ENCODE data around the gene CLASP1. TPM values are rescaled to one million over a fixed set of nuclear protein-coding genes. Genes with fewer than 3 reads are reported as not detected.

CLASP1 gene
- total and polyA plus RNA-seq, 2 experiments from 2014 or later = 16.6 to 56.3 TPM

DNA sequence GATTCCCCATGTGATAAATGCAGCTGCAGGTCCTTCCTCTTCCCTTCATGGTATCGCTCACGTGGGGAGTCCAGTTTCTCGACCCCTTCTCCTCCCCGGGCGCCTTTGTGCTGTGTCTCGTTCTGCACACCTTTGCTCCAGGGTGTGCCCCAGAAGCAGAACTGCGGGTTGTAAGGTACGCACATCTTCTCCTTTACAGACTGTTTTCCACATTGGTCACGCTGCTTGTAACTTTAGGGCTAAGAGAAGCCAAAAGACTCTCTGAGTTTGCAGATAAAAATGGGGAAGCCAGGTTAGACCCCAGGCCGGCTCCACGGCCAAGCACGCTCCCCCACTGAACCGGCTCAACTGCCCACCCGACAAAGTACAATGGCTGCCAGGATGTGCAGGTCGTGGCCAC is 318.3 kb downstream of the CLASP1 start (continued):
- TF ChIP-seq JUNB (IDR thresholded peaks at IDR 0.05; ENCODE audit: unreplicated experiment) (no peak), STAT1 (IDR thresholded peaks at IDR 0.05; ENCODE audit: unreplicated experiment) (no peak), POLR2AphosphoS5 (IDR thresholded peaks at IDR 0.05; ENCODE audit: low read depth) (no peak), ZNF114 (CRISPR knock-in tag; IDR thresholded peaks at IDR 0.05) (no peak), NANOG (IDR thresholded peaks at IDR 0.05; ENCODE audit: borderline replicate concordance) (no peak), ZNF331 (CRISPR knock-in tag; IDR thresholded peaks at IDR 0.05; ENCODE audit: low read depth) (no peak), EZH2phosphoT487 (IDR thresholded peaks at IDR 0.05; ENCODE audit: unreplicated experiment) (no peak), EZH2 (IDR thresholded peaks at IDR 0.05; ENCODE audit: low read depth, unreplicated experiment) (no peak)
- TF ChIP-seq, protein P1, sequence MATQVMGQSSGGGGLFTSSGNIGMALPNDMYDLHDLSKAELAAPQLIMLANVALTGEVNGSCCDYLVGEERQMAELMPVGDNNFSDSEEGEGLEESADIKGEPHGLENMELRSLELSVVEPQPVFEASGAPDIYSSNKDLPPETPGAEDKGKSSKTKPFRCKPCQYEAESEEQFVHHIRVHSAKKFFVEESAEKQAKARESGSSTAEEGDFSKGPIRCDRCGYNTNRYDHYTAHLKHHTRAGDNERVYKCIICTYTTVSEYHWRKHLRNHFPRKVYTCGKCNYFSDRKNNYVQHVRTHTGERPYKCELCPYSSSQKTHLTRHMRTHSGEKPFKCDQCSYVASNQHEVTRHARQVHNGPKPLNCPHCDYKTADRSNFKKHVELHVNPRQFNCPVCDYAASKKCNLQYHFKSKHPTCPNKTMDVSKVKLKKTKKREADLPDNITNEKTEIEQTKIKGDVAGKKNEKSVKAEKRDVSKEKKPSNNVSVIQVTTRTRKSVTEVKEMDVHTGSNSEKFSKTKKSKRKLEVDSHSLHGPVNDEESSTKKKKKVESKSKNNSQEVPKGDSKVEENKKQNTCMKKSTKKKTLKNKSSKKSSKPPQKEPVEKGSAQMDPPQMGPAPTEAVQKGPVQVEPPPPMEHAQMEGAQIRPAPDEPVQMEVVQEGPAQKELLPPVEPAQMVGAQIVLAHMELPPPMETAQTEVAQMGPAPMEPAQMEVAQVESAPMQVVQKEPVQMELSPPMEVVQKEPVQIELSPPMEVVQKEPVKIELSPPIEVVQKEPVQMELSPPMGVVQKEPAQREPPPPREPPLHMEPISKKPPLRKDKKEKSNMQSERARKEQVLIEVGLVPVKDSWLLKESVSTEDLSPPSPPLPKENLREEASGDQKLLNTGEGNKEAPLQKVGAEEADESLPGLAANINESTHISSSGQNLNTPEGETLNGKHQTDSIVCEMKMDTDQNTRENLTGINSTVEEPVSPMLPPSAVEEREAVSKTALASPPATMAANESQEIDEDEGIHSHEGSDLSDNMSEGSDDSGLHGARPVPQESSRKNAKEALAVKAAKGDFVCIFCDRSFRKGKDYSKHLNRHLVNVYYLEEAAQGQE (IDR thresholded peaks at IDR 0.05; ENCODE audit: unreplicated experiment) = no peak
- TF ChIP-seq, protein P2, sequence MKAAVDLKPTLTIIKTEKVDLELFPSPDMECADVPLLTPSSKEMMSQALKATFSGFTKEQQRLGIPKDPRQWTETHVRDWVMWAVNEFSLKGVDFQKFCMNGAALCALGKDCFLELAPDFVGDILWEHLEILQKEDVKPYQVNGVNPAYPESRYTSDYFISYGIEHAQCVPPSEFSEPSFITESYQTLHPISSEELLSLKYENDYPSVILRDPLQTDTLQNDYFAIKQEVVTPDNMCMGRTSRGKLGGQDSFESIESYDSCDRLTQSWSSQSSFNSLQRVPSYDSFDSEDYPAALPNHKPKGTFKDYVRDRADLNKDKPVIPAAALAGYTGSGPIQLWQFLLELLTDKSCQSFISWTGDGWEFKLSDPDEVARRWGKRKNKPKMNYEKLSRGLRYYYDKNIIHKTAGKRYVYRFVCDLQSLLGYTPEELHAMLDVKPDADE (IDR thresholded peaks at IDR 0.05) = no peak
- TF ChIP-seq, protein P3, sequence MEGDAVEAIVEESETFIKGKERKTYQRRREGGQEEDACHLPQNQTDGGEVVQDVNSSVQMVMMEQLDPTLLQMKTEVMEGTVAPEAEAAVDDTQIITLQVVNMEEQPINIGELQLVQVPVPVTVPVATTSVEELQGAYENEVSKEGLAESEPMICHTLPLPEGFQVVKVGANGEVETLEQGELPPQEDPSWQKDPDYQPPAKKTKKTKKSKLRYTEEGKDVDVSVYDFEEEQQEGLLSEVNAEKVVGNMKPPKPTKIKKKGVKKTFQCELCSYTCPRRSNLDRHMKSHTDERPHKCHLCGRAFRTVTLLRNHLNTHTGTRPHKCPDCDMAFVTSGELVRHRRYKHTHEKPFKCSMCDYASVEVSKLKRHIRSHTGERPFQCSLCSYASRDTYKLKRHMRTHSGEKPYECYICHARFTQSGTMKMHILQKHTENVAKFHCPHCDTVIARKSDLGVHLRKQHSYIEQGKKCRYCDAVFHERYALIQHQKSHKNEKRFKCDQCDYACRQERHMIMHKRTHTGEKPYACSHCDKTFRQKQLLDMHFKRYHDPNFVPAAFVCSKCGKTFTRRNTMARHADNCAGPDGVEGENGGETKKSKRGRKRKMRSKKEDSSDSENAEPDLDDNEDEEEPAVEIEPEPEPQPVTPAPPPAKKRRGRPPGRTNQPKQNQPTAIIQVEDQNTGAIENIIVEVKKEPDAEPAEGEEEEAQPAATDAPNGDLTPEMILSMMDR (conservative IDR thresholded peaks at IDR 0.05; ENCODE audit: low read depth in 2 of 2) = no peak

DNA sequence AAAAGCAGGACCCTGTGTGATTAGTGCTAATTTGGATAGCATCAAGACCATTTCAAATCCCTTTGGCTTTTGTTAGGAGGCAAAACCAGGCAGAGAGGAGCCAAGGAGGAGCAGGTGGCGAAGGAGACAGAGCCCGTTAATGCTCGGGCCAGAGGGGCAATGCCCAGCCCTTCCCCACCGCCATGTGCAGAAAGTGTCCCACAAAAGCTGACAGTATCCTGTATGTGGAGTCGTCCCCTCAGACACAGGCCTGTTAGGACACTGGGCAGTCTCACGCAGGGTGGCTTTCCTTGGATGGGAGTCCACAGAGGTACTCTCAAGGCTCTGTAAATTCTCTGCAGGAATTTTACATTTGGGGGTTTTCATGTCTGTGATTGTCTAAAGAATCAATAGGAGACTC is 319.5 kb downstream of the CLASP1 start:
- Histone ChIP-seq H3K36me3 (ENCODE audit: insufficient read depth) (no peaks in the 10 kb centered on the region), H3F3A (replicated peaks; ENCODE audit: low read depth) (no peaks in the 10 kb centered on the region), H4K20me1 (replicated peaks; ENCODE audit: insufficient read depth) (no peaks in the 10 kb centered on the region), H2AFZ (no peak overlapping the region), H3K79me2 (replicated peaks; ENCODE audit: insufficient read depth) (no peaks in the 10 kb centered on the region), H3K4me3 (no peak overlapping the region), H3K27me3 (ENCODE audit: insufficient read depth) (no peaks in the 10 kb centered on the region), H3K27ac (ENCODE audit: low read depth) (no peak overlapping the region), H3K4me1 (ENCODE audit: insufficient read depth) (no peaks in the 10 kb centered on the region), H3K4me2 (no peak overlapping the region), H3K9me2 (ENCODE audit: insufficient read depth) (no peaks in the 10 kb centered on the region)
- ATAC-seq = no peak
- H3K9me3 Mint-ChIP-seq = peaks cover 4% of the 10 kb centered on the region; the same call in 1 of the 3 replicates
- H3K4me1 Mint-ChIP-seq = peaks cover 2% of the 10 kb centered on the region; the same call in 1 of the 3 replicates
- no peak for DNase-seq (ENCODE audit: low spot score)
- H3K27ac Mint-ChIP-seq = no peak overlapping the region
- no peak overlapping the region for H3K4me3 Mint-ChIP-seq
- H3K27me3 Mint-ChIP-seq (ENCODE audit: insufficient read depth, low read depth, poor library complexity) = peaks cover 5% of the 10 kb centered on the region
- no peaks in the 10 kb centered on the region for H3K36me3 Mint-ChIP-seq (ENCODE audit: low read depth)
- no peak for TF ChIP-seq POLR2AphosphoS5 (IDR thresholded peaks at IDR 0.05; ENCODE audit: low read depth)
- no peak for TF ChIP-seq STAT1 (IDR thresholded peaks at IDR 0.05; ENCODE audit: unreplicated experiment)
- TF ChIP-seq, protein P4, sequence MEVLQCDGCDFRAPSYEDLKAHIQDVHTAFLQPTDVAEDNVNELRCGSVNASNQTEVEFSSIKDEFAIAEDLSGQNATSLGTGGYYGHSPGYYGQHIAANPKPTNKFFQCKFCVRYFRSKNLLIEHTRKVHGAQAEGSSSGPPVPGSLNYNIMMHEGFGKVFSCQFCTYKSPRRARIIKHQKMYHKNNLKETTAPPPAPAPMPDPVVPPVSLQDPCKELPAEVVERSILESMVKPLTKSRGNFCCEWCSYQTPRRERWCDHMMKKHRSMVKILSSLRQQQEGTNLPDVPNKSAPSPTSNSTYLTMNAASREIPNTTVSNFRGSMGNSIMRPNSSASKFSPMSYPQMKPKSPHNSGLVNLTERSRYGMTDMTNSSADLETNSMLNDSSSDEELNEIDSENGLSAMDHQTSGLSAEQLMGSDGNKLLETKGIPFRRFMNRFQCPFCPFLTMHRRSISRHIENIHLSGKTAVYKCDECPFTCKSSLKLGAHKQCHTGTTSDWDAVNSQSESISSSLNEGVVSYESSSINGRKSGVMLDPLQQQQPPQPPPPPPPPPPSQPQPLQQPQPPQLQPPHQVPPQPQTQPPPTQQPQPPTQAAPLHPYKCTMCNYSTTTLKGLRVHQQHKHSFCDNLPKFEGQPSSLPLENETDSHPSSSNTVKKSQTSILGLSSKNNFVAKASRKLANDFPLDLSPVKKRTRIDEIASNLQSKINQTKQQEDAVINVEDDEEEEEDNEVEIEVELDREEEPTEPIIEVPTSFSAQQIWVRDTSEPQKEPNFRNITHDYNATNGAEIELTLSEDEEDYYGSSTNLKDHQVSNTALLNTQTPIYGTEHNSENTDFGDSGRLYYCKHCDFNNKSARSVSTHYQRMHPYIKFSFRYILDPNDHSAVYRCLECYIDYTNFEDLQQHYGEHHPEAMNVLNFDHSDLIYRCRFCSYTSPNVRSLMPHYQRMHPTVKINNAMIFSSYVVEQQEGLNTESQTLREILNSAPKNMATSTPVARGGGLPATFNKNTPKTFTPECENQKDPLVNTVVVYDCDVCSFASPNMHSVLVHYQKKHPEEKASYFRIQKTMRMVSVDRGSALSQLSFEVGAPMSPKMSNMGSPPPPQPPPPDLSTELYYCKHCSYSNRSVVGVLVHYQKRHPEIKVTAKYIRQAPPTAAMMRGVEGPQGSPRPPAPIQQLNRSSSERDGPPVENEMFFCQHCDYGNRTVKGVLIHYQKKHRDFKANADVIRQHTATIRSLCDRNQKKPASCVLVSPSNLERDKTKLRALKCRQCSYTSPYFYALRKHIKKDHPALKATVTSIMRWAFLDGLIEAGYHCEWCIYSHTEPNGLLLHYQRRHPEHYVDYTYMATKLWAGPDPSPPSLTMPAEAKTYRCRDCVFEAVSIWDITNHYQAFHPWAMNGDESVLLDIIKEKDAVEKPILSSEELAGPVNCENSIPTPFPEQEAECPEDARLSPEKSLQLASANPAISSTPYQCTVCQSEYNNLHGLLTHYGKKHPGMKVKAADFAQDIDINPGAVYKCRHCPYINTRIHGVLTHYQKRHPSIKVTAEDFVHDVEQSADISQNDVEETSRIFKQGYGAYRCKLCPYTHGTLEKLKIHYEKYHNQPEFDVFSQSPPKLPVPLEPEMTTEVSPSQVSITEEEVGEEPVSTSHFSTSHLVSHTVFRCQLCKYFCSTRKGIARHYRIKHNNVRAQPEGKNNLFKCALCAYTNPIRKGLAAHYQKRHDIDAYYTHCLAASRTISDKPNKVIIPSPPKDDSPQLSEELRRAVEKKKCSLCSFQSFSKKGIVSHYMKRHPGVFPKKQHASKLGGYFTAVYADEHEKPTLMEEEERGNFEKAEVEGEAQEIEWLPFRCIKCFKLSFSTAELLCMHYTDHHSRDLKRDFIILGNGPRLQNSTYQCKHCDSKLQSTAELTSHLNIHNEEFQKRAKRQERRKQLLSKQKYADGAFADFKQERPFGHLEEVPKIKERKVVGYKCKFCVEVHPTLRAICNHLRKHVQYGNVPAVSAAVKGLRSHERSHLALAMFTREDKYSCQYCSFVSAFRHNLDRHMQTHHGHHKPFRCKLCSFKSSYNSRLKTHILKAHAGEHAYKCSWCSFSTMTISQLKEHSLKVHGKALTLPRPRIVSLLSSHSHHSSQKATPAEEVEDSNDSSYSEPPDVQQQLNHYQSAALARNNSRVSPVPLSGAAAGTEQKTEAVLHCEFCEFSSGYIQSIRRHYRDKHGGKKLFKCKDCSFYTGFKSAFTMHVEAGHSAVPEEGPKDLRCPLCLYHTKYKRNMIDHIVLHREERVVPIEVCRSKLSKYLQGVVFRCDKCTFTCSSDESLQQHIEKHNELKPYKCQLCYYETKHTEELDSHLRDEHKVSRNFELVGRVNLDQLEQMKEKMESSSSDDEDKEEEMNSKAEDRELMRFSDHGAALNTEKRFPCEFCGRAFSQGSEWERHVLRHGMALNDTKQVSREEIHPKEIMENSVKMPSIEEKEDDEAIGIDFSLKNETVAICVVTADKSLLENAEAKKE (CRISPR knock-in tag; IDR thresholded peaks at IDR 0.05) = no peak
- no peak for TF ChIP-seq ZNF114 (CRISPR knock-in tag; IDR thresholded peaks at IDR 0.05)
- TF ChIP-seq NANOG (IDR thresholded peaks at IDR 0.05; ENCODE audit: borderline replicate concordance) = no peak
- TF ChIP-seq CREB1 (CRISPR knock-in tag; IDR thresholded peaks at IDR 0.05; ENCODE audit: low read depth) = no peak
